Fibroblast of upper back skin (primary cell): Measurements from ENCODE around the gene AKAP10.
"Not testable (repeated sequence)": the region's sequence is repeated elsewhere in the genome, so short reads cannot be mapped to it uniquely, and the experiment has no call there.

Experiments
- DNase-seq: peaks from one replicate; pipeline ENCODE4 v3.0.0-alpha.2; 2013

AKAP10 gene

GRCh38 chr17:19978209-19978802, 678 bp upstream of the AKAP10 start:
- peak; percentile 14 for DNase-seq

GRCh38 chr17:19975601-19976000, 2.0 kb downstream of the AKAP10 start:
- no peak for DNase-seq

GRCh38 chr17:19973156-19973555, 4.5 kb downstream of the AKAP10 start:
- no peak for DNase-seq

- DNase-seq: not testable (repeated sequence)
These were observed 14.7 kb downstream of the AKAP10 start for GRCh38 chr17:19962954-19963353.

- DNase-seq: peak; percentile 93
These were observed 19.6 kb downstream of the AKAP10 start for GRCh38 chr17:19958023-19958422.

- DNase-seq: no peak
These were observed 22.5 kb downstream of the AKAP10 start for GRCh38 chr17:19955099-19955498.

- DNase-seq: not testable (repeated sequence)
These were observed 26.2 kb downstream of the AKAP10 start for GRCh38 chr17:19951411-19951810.

GRCh38 chr17:19950624-19951195, 26.9 kb downstream of the AKAP10 start:
- not testable (repeated sequence) for DNase-seq

GRCh38 chr17:19948116-19948943, 29.3 kb downstream of the AKAP10 start:
- DNase-seq: no peak

- no peak for DNase-seq
These were observed 30.7 kb downstream of the AKAP10 start for GRCh38 chr17:19946921-19947320.

- DNase-seq: no peak
These were observed 32.5 kb downstream of the AKAP10 start for GRCh38 chr17:19945009-19945626.

- no peak for DNase-seq
These were observed 34.0 kb downstream of the AKAP10 start for GRCh38 chr17:19943599-19943998.

GRCh38 chr17:19943026-19943425, 34.6 kb downstream of the AKAP10 start:
- DNase-seq: peak; percentile 26

GRCh38 chr17:19940722-19941464, 36.7 kb downstream of the AKAP10 start:
- peak; percentile 73 for DNase-seq

GRCh38 chr17:19939993-19940721, 37.5 kb downstream of the AKAP10 start:
- peak; percentile 25 for DNase-seq

GRCh38 chr17:19938736-19939135, 38.9 kb downstream of the AKAP10 start:
- DNase-seq: no peak

- no peak for DNase-seq
These were observed 40.1 kb downstream of the AKAP10 start for GRCh38 chr17:19937522-19937921.

- DNase-seq: no peak
These were observed 42.5 kb downstream of the AKAP10 start for GRCh38 chr17:19935169-19935568.

GRCh38 chr17:19933628-19934027, 44.0 kb downstream of the AKAP10 start:
- DNase-seq: no peak

- DNase-seq: no peak
These were observed 44.4 kb downstream of the AKAP10 start for GRCh38 chr17:19933221-19933620.

- DNase-seq: no peak
These were observed 49.3 kb downstream of the AKAP10 start for GRCh38 chr17:19928299-19928698.
